Diencephalon (tissue), 1 donor: ENCODE results near the gene REEP5. TPM values are rescaled to one million over a fixed set of nuclear protein-coding genes. Genes with fewer than 3 reads are reported as not detected.

Experiments used
- total RNA-seq: library from RNA; depleted of rRNA; stranded (reverse); fragments of >200 nt; gene quantifications from one replicate; pipeline ENCODE4 v1.2.3, GENCODE V29; 2014

The REEP5 gene
- 173 TPM for total RNA-seq

GRCh38 chr5:112921833-112922817, at the start of gene REEP5:
Gene REEP5 (minus strand): TSS chr5:112922227. CDS start chr5:112922190, 37 bp downstream.

DNA sequence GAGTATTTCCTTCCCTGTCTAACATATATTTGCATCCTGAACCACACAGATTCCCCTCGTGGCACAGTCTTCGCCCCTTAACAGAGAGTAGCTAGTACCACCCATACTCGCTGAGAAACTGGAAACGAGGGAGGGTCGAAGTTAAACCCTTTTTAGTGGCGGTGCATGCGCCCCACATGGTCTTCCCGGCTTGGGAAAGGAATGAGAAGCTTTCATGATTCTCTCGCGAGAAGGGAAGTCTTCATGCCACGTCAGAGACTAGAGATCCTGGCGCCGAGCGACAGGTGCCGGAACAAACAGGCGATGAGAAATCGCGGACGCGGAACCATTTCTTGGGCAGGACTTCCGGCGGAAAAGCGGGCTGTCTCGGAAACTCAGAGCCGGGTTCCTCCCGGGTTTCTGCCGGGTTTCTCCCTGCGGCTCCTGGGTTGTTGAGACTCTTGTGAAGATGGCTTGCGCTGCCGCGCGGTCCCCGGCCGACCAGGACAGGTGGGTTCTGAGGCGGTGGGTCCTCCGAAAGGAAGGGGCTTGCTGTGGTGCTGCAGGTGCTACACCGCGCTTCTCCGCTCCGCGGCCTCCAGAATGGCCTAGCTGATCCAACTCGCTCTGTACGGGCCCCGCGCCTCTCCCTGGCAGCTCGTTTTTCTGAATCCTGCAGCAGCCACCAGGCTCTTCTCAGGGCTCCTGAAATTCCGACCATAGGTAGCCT, 60.9 kb downstream of the REEP5 start, which contains the start of gene SRP19:
Gene SRP19, plus strand, starts transcription at position 359 of the 709 bp plus-strand sequence. Its CDS starts 90 bp downstream, at position 449.

Other genes starting within 250 kb of the REEP5 start
- gene APC, start 184.3 kb downstream of the REEP5 start, total RNA-seq: 410 TPM
- 37.8 TPM for gene SRP19, start 60.9 kb downstream of the REEP5 start, total RNA-seq
- gene DCP2, start 54.6 kb upstream of the REEP5 start, total RNA-seq: 74.5 TPM